Pancreas (tissue), 10 donors: Measurements from ENCODE around the gene P4HTM. TPM values are rescaled to one million over a fixed set of nuclear protein-coding genes. Genes with fewer than 3 reads are reported as not detected.

Source experiments
- ATAC-seq, 4 donors: fragments of 200-7000 bp; cut with Tn5 transposase; one replicate each; pipeline versions ENCODE4 v1.8.0 to v1.9.1; 2020; ENCODE audit warnings: mild to moderate bottlenecking in 4 of 4, moderate library complexity in 4 of 4
- DNase-seq, 6 donors: peaks; one replicate each; pipeline ENCODE4 v3.0.0-alpha.2; 2020
- FAIRE-seq: peaks from 2 replicates; lab custom pipeline; 2012; peaks lifted over from hg19 to GRCh38; lab: Jason Lieb, UNC
- H3K27ac ChIP-seq, 4 donors: fragments of 200-600 bp; sonication (generic); 1 replicate in 3 of 4; 2 replicates in 1 of 4; pipeline versions ENCODE4 v1.5.0 to v1.8.0; 2020
- H3K27me3 ChIP-seq, 4 donors: fragments of 200-600 bp; one replicate each; pipeline ENCODE4 v1.8.0; 2021
- H3K36me3 ChIP-seq, 3 donors: fragments of 200-600 bp; sonication (generic) in 1 of 3; one replicate each; pipeline versions ENCODE4 v1.5.0 to v1.8.0; 2020 to 2021
- H3K4me1 ChIP-seq, 3 donors: fragments of 200-600 bp; one replicate each; pipeline ENCODE4 v1.8.0; 2021
- H3K4me3 ChIP-seq, 4 donors: fragments of 200-600 bp; sonication (generic) in 2 of 4; one replicate each; pipeline versions ENCODE4 v1.5.0 to v1.8.0; 2020 to 2021
- H3K9me3 ChIP-seq, 4 donors: fragments of 200-600 bp; one replicate each; pipeline ENCODE4 v1.8.0; 2021
- CTCF ChIP-seq, 4 donors: fragments of 200-600 bp; sonication (generic) in 3 of 4; IDR thresholded peaks; one replicate each; pipeline versions ENCODE4 v1.5.0 to v1.8.0; 2021; ENCODE audit warnings: antibody characterized with exemption in 4 of 4
- WGBS, 2 donors: extraction: QIAGEN DNeasy Blood & Tissue Kit; methylation state at CpG; one replicate each; pipeline ENCODE4 v1.1.7; 2013; 5-methylcytosine and 5-hydroxymethylcytosine counted together
- intact Hi-C, 3 donors: fragments of 100-400 bp; cut with DNase I; formaldehyde crosslinking; loops; one replicate each; pipeline versions ENCODE4 v1.11.1 to v1.14.2; 2022
- polyA plus RNA-seq, 2 donors: library from polyadenylated mRNA; stranded (reverse); fragments of 200-250 nt; gene quantifications; one replicate each; pipeline ENCODE4 v1.2.3, GENCODE V29; 2013
- total RNA-seq, 6 donors: library from RNA; stranded (reverse); fragmentation: NEBNext Ultra II Directional in 4 of 6; extraction: Animal tissue kit (Norgen Biotek cat#: 25700) in 4 of 6; gene quantifications; one replicate each; pipeline versions ENCODE4 v1.2.1 to v1.2.4, GENCODE V29; 2021 to 2023
- donor health status: healthy with polysubstance abuse.
- donor health status: DM: no; HTN: no; CAD: no; lungs with moderate emphysema.
- donor health status: DM: no; HTN: no; CAD: no.
- donor health status: control.
- donor health status: control.
- donor health status: Bipolar disorder and iron deficiency.
- donor health status: DM: yes; HTN: yes; CAD: no.
- donor health status: DM: no; HTN: no; CAD: no.
- donor health status: DM: no; HTN: no; CAD: no.
- donor health status: DM: yes; HTN: yes; CAD: no.

P4HTM gene
- total and polyA plus RNA-seq, 8 donors: 29.9 to 108 (median 41.4) TPM

GRCh38 chr3:49018707-49019006, 28.6 kb downstream of the P4HTM start:
- DNase-seq (no peak), FAIRE-seq (no peak), ATAC-seq (no peak)
- Histone ChIP-seq H3K4me1 (peaks cover 3 to 28% (median 7%) of the 10 kb centered on the region in 3 donors), H3K36me3 (peaks cover 0 to 21% (median 11%) of the 10 kb centered on the region in 3 donors), H3K9me3 (no peaks in the 10 kb centered on the region), H3K4me3 (peak overlapping the region; percentile 51 to 82 (median 69)), H3K27me3 (no peaks in the 10 kb centered on the region), H3K27ac (peak overlapping the region; percentile 53 to 86 (median 68))
- 1 to 2% methylated on average over 18 of the region's 18 CpGs for WGBS, 2 donors
- no peak for TF ChIP-seq CTCF (IDR thresholded peaks at IDR 0.05)
- intact Hi-C loops: no loop called here

- DNase-seq: peak in 1 of 6 donors; percentile 28
- peak overlapping the region in 3 of 4 donors; percentile 88 to 95 (median 95) for H3K4me3 ChIP-seq
- intact Hi-C loops: loop anchor here in 1 of 3 donors (10.0 kb wide), 1 partner anchor 75 kb away; the partner anchor contains the start of gene QRICH1
- no peak for FAIRE-seq
- peaks cover 0 to 28% (median 10%) of the 10 kb centered on the region in 3 donors for H3K36me3 ChIP-seq
- TF ChIP-seq CTCF (IDR thresholded peaks at IDR 0.05): no peak
- no peaks in the 10 kb centered on the region for H3K27me3 ChIP-seq
- peak overlapping the region; percentile 94 to 100 (median 99) for H3K27ac ChIP-seq
- H3K9me3 ChIP-seq: no peaks in the 10 kb centered on the region
- 20 to 29% methylated on average over 12 of the region's 12 CpGs for WGBS, 2 donors
- peaks cover 3 to 28% (median 7%) of the 10 kb centered on the region in 3 donors for H3K4me1 ChIP-seq
- no peak for ATAC-seq
Measured at GRCh38 chr3:49019941-49020329, 29.9 kb downstream of the P4HTM start.

- peak overlapping the region; percentile 73 to 95 (median 92) for H3K4me3 ChIP-seq
- intact Hi-C loops: loop anchor here in 1 of 3 donors (10.0 kb wide), 1 partner anchor 74 kb away; the partner anchor contains the start of gene QRICH1
- peaks cover 3 to 28% (median 7%) of the 10 kb centered on the region in 3 donors for H3K4me1 ChIP-seq
- peaks cover 0 to 28% (median 6%) of the 10 kb centered on the region in 3 donors for H3K36me3 ChIP-seq
- DNase-seq (peak in 5 of 6 donors; percentile 56 to 89 (median 75)), FAIRE-seq (no peak), ATAC-seq (peak; percentile 4 to 24 (median 8))
- TF ChIP-seq CTCF (IDR thresholded peaks at IDR 0.05): no peak
- peak overlapping the region; percentile 94 to 100 (median 99) for H3K27ac ChIP-seq
- no peaks in the 10 kb centered on the region for H3K9me3 ChIP-seq
- 1% methylated on average over 49 to 51 of the region's 51 CpGs for WGBS, 2 donors
- H3K27me3 ChIP-seq: no peaks in the 10 kb centered on the region
Measured at GRCh38 chr3:49020330-49021212, 30.5 kb downstream of the P4HTM start.

GRCh38 chr3:49021213-49021812, 31.3 kb downstream of the P4HTM start:
- Histone ChIP-seq H3K9me3 (no peaks in the 10 kb centered on the region), H3K4me3 (peak overlapping the region; percentile 73 to 95 (median 92)), H3K36me3 (peaks cover 0 to 27% (median 13%) of the 10 kb centered on the region in 3 donors), H3K27me3 (no peaks in the 10 kb centered on the region), H3K27ac (peak overlapping the region; percentile 94 to 100 (median 99)), H3K4me1 (peaks cover 3 to 28% (median 7%) of the 10 kb centered on the region in 3 donors)
- ATAC-seq: peak; percentile 79 to 91 (median 84)
- no peak for TF ChIP-seq CTCF (IDR thresholded peaks at IDR 0.05)
- peak; percentile 73 for FAIRE-seq
- peak; percentile 99 to 100 (median 99) for DNase-seq
- intact Hi-C loops: loop anchor here in 1 of 3 donors (10.0 kb wide), 1 partner anchor 73 kb away; the partner anchor contains the start of gene QRICH1
- 0% methylated on average over 53 to 60 of the region's 60 CpGs for WGBS, 2 donors
